HL-60/S4 treated with phorbol 12-myristate 13-acetate at 8.2 ng/mL for 4 days and 3 days (cell line): Measurements from ENCODE around the gene TMEM91.
"Not testable (repeated sequence)": the region's sequence is repeated elsewhere in the genome, so short reads cannot be mapped to it uniquely, and the experiment has no call there.

Source experiments
- in situ Hi-C: fragments of 300-500 bp; cut with MboI; formaldehyde crosslinking; loops from 2 replicates; pipeline ENCODE4 v1.15.0; 2022; ENCODE audit warnings: low sequenced_read_pairs

The TMEM91 gene

DNA sequence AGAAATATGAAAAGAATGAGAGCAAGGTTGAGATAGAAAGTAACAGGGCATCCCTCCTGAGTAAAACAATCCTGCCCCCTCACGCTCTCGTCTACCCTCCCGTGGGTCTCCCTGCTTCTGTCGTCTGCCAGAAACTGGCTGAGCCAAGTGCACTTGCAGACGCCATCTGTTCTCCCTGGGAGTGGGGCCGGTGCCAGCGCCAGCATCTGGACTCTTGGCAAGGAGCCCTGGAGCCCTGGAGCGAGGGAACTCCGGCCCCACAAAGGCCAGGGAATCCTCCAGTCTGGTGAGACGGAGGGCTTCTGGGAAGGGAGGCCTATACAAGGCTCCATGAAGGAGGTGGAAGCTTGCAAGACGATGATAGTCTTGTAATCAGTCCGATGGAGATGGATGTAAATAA, 2.3 kb upstream of the TMEM91 start:
- in situ Hi-C loops, result no loop called here

DNA sequence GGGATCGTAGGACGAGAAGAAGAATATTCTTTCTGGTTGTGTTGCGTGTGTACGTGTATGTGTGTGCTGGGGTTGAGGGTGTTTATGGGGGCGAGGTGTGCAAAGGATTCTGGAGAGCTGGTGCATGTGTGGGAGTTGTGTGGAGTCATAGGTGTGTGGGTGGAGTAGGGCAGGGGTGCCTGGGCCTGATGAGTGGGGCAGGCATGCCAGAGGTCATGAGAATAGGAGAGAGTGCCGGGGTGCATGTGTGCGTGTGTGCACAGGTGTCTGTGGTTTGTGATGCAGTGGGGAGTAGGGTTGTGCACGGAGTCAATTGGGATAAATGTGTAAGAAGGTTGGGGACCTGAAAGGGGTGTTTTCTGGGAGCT, 649 bp downstream of the TMEM91 start:
- in situ Hi-C loops, result no loop called here

DNA sequence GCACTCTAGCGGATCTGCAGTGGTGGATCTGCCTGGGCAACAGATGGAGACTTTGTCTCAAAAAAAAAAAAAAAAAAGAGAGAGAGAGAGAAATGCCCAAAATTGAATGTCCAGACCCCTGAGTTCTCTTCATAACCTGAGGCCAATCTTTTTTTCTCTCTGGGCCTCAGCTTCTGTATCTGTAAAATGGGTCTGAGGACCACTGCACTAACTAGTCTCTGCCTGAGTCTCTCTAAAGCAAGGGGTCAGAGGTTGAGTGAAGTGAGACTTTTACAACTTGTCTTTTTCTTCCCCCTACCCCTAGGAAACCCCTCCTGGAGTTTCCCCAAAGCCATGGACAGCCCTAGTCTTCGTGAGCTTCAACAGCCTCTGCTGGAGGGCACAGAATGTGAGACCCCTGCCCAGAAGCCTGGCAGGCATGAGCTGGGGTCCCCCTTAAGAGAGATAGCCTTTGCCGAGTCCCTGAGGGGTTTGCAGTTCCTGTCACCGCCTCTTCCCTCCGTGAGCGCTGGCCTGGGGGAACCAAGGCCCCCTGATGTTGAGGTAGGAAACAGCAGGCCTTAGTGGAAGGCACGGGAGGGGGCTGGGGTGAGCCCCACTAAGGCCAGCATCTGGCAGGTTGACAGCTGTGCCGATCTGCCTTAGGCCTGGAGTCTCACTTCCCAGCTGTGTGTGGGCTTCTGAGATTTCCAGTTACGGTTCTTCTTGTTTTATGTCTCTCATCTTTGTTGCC, 1.8 kb downstream of the TMEM91 start:
- in situ Hi-C loops, result no loop called here

DNA sequence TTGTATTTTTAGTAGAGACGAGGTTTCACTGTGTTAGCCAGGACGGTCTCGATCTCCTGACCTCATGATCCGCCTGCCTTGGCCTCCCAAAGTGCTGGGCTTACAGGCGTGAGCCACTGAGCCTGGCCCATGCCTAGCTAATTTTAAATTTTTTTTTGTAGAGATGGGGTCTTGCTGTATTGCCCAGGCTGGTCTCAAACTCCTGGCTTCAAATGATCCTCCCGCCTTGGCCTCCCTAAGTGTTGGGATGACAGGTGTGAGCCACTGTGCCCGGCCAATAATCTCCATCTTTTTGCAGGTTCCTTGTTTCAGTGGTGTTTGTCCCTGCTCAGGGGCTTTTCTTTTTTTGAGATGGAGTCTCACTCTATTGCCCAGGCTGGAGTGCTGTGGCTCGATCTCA, 5.2 kb downstream of the TMEM91 start:
- in situ Hi-C loops, result not testable (repeated sequence)

DNA sequence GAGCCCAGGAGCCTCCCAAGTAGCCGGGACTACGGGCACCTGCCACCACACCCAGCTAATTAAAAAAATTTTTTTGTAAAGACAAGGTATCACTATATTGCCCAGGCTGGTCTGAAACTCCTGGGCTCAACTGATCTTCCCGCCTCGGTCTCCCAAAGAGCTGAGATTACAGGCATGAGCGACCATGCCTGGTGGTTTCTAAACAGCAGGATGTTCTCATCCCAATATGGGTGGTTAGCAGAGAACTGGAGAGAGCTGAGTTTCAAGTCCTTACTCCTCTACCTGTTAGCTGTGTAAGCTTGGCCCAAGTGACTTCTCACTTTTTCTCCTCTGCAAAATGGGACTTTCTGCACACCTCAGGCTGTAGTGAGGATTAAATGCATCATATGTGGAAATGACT, 8.0 kb downstream of the TMEM91 start:
- in situ Hi-C loops, result no loop called here

DNA sequence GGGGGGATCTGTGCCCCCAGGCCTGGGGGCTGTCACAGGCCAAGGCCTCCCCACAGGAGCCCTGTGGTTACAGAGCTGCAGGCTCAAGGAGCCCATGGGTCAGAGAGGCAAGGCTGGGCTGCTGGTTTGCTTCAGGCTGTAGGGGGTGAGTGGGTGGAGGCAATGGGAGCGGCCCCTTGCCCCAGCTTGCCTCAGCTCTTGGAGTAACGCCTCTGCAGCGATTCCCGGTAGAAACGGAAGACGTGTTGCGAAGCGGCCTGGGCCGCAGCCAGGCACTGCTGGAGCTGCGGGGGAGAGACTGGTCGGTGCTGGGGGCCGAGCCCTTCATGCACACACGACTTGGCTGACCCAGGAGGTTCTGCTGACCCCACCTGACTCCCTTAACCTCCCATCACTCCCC, 10.1 kb downstream of the TMEM91 start:
- in situ Hi-C loops, result no loop called here

DNA sequence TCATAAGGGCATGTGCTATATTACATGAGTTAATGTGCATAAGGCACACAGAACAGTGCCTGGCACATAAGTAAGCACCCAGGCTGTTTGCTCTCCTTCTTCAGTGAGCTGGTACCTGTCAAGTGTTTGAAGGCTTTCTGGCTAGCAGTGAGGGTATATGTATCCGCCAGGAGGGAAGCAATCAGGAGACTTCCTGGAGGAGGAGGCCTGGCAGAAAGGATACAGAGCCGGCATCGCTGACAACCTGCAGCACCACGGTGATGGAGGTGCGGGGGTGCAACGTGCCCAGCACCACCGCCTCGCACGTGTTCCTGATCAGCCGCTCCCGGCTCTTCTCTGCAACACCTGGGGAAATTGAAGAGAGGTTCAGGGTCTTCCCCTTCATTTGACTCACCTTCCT, 15.3 kb downstream of the TMEM91 start:
- in situ Hi-C loops, result no loop called here

DNA sequence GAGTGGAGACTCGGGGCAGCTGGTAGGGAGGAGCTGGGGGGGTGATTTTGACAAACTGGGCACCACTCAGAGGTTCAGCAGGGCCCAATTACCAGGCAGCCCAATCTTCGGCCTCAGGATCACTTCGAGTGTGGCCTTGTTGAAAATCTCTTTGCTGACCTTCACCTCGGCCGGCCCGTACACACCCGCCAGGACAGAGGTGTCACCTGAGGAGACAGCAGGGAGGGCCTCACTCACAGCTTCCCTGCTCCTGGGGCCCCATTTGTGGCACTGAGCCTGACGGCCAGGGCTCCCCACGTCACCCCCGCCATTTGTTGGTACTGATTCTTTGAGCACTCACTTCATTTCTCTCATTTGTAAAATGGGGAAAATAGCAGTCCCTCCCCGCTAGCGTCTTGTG, 16.4 kb downstream of the TMEM91 start:
- in situ Hi-C loops, result no loop called here

DNA sequence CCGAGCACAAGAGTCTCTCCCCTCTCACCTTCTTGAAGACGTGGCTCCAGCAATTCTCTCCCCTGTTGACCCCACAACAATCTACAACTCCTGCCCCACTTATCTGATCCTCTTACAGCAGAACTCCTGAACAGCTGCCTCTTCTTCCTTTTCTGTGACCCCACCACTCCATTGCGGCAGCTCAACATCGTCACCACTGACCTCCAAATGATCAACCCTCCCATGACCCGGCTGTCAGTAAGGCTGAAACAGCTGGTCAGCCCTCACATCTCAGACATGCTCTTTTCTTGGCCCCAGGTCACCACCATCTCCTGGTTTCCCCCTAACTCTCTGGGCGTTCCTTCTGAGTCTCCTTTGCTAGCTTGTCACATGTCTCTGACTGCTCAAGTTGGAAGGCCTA, 19.0 kb downstream of the TMEM91 start:
- in situ Hi-C loops, result no loop called here

DNA sequence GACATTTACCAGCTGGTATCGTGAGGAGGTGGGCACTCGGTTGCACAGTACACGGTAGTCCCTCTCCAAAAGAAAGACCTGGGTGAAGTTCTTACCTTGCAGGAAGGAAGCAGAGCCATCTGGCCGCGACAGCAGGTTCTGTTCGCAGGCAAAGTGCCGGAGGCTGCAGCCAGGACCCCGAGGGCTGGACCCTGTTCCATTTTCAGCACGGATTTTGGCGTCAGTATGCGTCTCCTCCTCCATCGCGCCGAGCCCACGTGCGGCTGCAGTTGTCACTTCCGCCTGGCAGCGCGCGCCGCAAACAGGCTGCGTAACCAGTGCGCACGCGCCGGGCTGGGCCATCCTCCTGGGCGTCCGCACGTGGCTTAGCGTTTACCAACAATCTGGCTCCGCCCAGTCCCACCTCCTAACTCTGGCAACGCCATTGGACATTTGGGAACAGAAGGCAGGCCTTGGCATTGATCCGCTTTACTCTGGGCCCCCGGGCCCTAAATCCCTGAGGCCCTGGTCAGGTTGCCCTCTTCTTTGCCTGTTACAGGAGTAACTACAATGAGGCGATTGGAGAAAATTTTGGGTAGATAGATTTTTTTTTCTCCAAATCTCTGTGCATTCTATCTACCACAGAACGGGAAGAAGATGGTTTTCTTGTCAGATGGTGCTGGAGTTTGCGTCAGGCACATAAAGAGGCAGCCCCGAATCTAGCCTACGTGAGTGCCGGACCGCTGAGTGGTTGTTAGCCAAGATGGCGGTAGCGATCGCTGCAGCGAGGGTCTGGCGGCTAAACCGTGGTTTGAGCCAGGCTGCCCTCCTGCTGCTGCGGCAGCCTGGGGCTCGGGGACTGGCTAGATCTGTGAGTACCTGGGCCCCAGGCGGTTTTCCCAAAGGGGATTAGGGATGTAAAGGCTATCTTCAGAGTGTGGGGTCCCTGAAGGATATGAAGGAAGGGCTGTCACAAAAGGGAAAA, 21.0 kb downstream of the TMEM91 start, which contains the start of the genes BCKDHA and EXOSC5:
BCKDHA (plus strand) TSS at position 733 of the 964 bp plus-strand sequence; CDS start at position 743, 10 bp downstream.
EXOSC5 (minus strand) TSS at position 274 of the 964 bp plus-strand sequence; CDS start at position 243, 31 bp downstream.
- in situ Hi-C loops, result no loop called here

DNA sequence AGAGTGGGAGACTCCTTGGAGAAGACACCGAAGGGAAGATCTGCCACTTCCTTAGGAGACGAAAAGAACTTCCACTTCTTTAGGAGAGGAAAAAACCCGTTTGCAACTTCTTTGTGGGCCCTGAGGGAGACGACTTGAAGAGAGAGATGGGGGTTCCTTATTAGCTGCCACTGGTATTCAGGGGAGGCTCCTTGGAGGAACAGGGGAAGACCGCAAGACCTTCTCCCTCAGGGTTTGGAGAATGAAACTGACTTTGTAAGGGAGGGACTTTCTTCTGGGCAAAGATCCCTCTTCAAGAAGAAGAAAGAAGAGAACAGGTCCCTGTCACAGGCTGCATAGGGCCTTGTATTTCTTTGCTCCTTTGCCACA, 21.7 kb downstream of the TMEM91 start:
- in situ Hi-C loops, result no loop called here

DNA sequence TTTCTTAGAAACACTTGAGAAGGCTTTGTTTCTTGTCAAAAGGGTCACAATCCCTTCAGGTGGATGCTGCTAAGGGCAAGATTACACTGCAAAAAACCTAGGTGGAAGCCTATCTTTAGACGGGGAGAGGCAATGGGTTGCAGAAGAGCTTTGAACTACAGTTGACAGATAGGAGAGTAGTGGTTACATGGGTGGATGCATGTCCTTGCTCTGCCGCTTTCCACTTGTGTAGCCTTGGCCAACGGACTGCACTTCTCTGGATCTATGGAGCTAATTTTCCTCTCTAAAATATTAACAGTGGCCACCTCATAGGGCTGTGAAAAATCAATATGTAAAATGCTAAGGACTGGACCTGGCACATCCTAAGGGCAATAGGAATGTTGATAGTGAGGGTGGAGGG, 22.3 kb downstream of the TMEM91 start:
- in situ Hi-C loops, result no loop called here

DNA sequence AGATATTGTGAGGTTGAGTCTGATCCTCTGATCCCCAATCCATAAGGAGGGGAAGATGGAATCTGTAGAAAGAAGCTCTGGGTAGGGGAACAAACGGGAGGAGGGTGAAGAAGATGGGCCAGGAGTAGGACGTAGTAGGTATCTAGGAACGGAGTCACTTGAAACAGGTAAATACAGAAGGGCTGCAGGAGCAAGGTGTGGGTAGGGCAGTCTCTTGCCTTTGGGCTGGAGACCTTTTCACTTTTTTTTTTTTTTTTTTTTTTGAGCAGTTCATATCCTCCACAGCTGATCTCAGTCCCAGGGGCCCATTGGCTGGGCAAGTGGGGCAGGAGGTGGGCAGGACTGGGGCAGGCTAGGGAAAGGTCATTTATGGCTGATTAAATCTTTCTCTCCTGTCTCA, 22.8 kb downstream of the TMEM91 start:
- in situ Hi-C loops, result no loop called here

DNA sequence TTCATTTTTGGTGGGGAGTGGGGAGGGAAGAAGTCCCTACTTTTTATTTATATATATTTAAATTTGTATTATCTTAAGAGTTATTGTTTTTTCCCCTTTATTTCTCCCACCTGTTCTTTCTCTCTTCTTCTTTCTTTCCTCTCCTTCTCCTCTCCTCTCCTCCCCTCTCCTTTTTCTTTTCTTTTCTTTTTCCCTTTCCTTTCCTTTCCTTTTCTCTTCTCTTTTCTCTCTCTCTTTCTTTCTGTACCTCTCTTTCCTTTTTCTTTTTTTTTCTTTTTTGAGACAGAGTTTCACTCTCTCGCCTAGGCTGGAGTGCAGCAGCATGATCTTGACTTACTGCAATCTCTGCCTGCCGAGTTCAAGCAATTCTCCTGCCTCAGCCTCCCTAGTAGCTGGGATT, 23.2 kb downstream of the TMEM91 start:
- in situ Hi-C loops, result no loop called here

DNA sequence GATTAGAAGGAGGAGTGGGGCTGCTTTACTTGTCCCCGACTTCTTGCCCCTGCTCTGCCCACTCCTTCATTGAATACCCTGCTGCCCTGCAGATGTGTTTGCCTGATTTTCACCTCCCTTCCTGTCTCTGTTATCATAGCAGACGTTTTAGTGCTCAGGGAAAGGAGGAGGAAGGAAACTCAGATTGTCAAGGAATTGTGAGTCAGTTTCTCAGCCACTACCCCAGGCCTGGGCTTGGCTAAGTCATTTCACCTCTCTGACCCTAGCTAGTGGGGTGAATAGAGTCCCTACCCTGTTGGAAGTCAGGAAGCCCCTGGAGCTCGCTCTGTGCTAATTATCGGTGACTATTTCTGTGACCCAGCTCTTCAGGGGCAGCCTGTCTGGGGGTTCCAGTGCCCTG, 25.1 kb downstream of the TMEM91 start:
- in situ Hi-C loops, result no loop called here

DNA sequence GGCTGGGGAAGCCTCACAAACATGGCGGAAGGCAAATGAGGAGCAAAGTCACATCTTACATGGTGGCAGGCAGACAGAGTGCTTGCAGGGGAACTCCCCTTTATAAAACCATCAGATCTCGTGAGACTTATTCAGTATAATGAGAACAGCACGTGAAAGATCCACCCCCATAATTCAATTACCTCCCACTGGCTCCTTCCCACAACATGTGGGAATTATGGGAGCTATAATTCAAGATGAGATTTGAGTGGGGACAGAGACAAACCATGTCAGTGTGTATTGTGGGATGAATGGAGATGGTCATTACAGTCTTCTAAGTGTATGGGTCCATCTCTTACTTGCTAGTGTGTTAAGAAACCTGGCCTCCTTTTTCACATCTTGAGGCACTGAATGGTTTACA, 25.7 kb downstream of the TMEM91 start:
- in situ Hi-C loops, result no loop called here

DNA sequence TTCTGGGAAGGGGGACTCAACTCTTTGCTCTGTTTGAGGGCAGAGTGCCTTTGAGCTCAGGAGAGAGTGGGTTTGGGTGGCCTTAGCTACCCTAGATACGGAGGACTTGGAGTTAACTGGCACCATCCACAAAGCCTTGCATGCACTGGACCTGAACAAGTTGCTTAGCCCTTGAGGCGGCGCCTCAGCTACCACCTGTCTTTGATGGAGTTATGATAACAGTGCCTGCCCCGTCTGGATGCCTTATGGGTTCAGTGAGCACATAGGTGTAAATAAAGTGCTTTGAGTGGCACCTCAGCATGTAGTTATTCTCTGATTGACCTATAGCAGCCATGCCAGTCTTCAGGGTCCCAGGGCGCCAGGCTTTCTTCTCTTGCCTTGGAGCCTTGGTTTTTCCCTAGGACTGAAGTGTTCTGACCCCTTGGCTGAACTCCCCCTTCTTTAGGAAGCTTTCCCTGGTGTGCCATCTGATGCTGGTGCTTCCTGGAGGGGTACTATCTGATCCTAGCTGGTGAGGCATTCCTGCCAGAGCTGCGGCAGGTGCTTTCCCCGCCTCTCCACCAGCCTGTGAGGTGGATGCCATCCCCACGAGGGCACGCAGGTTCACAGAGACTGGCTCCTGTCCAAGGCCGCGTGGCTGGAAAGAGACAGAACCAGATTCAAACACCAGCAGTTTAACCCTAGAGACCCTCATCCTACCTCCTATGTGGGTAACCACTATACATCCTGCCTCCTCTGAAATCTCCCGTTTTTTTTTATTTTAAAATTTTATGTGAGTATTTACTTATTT, 27.0 kb downstream of the TMEM91 start:
- in situ Hi-C loops, result no loop called here

DNA sequence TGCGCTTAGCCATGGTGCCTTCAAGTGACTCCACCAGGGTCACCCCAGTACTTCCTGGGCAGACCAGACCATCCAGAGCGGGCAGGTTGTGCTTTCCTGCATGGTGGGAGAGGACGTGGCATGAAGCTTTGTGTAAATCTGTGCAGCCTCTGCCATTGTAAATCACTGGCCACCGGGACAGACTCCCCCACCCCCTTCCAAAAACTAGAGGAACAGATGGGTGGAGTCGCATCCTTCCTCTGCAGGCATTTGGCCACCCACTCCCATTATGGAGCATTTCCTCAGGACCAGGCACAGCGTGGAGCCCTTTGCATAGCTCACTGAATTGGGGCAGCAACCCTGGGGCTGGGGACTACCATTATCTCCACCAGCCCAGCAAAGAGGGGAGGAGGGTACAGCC, 29.4 kb downstream of the TMEM91 start:
- in situ Hi-C loops, result no loop called here

DNA sequence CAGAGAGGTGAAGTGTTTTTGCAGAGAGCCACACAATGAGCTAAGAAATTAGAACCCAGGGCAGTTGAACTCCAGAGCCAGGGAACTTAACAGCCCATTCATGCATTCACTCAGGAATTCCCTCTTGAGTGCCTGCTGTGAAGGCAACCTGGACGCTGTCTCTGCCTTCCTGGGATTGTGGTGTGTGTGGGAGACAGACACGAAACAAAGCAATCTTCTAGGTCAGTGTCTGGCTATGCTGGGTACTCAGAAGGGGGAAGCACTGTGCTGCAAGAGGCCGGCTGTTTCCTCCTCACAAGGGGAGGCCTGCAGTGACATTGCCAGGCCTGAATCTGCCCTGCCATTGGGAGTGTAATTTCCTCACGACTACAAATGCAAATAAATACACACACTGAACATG, 30.9 kb downstream of the TMEM91 start:
- in situ Hi-C loops, result no loop called here

DNA sequence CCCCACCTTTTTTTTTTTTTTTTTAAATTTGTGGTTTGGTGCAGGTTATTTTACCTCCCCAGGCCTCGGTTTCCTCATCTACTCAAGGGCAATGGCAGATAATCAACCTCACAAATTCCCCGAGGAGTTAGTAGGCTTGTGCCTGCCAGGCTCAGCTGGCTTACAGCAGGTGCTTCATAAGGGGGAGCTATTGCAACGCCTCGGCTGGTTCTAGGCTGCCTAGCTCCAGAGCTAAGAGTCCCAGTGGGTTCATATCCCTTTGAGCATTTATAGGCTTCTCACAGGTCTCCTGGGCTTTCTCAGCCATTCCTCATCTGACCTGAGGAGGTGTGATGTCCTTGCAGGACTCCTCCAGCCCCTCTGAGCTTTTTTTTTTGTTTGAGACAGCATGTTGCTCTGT, 31.9 kb downstream of the TMEM91 start:
- in situ Hi-C loops, result no loop called here

DNA sequence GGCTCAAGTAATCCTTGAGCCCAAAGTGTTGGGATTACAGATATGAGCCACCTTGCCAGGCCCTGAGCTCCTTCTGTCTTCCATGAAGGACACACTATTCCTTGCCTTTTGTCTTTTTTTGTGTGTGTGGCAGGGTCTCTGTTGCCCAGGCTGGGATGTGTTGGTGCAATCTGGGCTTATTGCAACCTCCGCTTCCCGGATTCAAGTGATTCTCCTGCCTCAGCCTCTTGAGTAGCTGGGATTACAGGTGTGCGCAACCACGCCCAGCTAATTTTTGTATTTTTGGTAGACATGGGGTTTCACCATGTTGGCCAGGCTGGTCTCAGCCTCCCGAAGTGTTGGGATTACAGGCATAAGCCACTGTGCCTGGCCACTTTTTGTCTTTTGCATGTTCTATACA, 32.5 kb downstream of the TMEM91 start:
- in situ Hi-C loops, result not testable (repeated sequence)
